HG02938 (cell line): ENCODE measurements around the gene PSAPL1.

ENCODE experiments used
- ATAC-seq: cut with Tn5 transposase; IDR thresholded peaks from one replicate; pipeline ENCODE4 v1.9.1; 2021; ENCODE audit warnings: mild to moderate bottlenecking, moderate library complexity; ENCODE audit not compliant: unreplicated experiment

Gene PSAPL1

GRCh38 chr4:7398104-7398423 is 36.7 kb downstream of the PSAPL1 start:
- ATAC-seq: no peak

GRCh38 chr4:7397206-7398103 is 37.3 kb downstream of the PSAPL1 start:
- ATAC-seq: no peak

GRCh38 chr4:7396186-7396910 is 38.4 kb downstream of the PSAPL1 start:
- ATAC-seq: no peak

GRCh38 chr4:7395645-7396044 is 39.1 kb downstream of the PSAPL1 start:
- no peak for ATAC-seq

GRCh38 chr4:7394681-7395451 is 39.9 kb downstream of the PSAPL1 start:
- ATAC-seq: no peak

GRCh38 chr4:7393601-7394575 is 40.8 kb downstream of the PSAPL1 start:
- ATAC-seq: no peak

GRCh38 chr4:7392438-7393421 is 42.0 kb downstream of the PSAPL1 start:
- no peak for ATAC-seq

GRCh38 chr4:7391637-7392437 is 42.9 kb downstream of the PSAPL1 start:
- no peak for ATAC-seq

GRCh38 chr4:7390906-7391636 is 43.7 kb downstream of the PSAPL1 start:
- no peak for ATAC-seq

GRCh38 chr4:7390336-7390735 is 44.4 kb downstream of the PSAPL1 start:
- no peak for ATAC-seq

GRCh38 chr4:7389719-7390118 is 45.0 kb downstream of the PSAPL1 start:
- no peak for ATAC-seq

- ATAC-seq: no peak
These were observed 45.5 kb downstream of the PSAPL1 start for GRCh38 chr4:7389101-7389701.

GRCh38 chr4:7388627-7389026 is 46.1 kb downstream of the PSAPL1 start:
- ATAC-seq: no peak

- ATAC-seq: no peak
These were observed 46.8 kb downstream of the PSAPL1 start for GRCh38 chr4:7387925-7388324.

- no peak for ATAC-seq
These were observed 49.5 kb downstream of the PSAPL1 start for GRCh38 chr4:7384929-7385890.
